ENCODE data around the gene SCO2. TPM values are rescaled to one million over a fixed set of nuclear protein-coding genes. Genes with fewer than 3 reads are reported as not detected.

SCO2 gene
- total and polyA plus RNA-seq, 9 of the 15 experiments (the other 6 are each of a cell fraction or from before 2014, with no cell fraction given): 0.34 to 4.0 (median 1.1) TPM; not detected in 3

DNA sequence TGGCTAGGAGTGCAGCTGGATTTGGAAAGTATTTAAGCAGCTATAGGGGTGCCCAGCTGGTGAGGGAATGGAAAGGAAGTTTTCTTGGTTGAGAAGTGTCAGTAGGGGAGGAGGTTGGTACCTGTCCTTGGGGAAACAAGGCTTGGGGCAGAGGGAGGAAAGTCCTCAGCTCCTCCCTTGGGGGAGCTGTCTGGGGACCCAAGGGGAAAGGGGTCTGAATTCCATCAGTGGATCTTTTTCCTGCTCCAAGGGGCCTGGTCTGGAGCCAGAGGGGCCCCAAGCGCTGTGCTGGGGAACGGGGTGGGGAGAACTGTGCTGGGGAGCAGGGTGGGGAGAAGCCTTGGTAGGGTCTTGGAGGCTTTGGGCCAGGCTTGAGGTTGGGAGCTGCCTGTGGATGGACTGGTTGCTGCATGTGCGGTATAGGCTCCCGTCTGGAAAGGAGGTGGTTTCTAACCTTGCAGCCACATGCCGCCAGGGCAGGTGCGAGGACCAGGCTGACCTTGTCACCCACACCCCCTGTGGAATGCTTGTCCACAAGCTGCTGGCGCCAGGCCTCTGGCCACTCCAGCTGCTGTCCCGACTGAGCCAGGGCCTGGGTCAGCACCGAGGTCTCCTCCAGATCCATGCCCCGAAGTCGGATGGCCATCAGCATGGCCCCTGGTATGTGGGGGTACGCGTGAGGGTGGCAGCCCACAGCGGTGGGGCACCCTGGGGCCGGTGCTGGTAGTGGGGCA is 3.5 kb upstream of the SCO2 start:
- Histone ChIP-seq H3K27me3 (ENCODE audit: control insufficient read depth in 2 of 2, insufficient read depth in 2 of 2, low read length in 2 of 2) (no peaks in the 10 kb centered on the region), H3K79me2 (ENCODE audit: control insufficient read depth, insufficient read depth, low read length) (peaks cover 29% of the 10 kb centered on the region), H3K9me3 (replicated peaks; ENCODE audit: control insufficient read depth, insufficient read depth, low read depth, low read length) (0 out of 2 replicates have a peak, but pooled peaks cover 2% of the 10 kb centered on the region), H2AFZ (ENCODE audit: low read depth, low read length) (no peak overlapping the region), H3K4me1 (replicated peaks in 1 of 2; ENCODE audit: control insufficient read depth in 2 of 2, insufficient read depth in 2 of 2, low read length in 2 of 2) (peaks cover 12 to 72% of the 10 kb centered on the region in 2 experiments; a peak in 4 of 5 replicates), H3K4me2 (ENCODE audit: insufficient read depth, low read length) (no peak overlapping the region), H3K36me3 (ENCODE audit: control insufficient read depth, insufficient read depth, low read length) (peaks cover 10% of the 10 kb centered on the region; the same call in 1 of the 3 replicates), H3K9ac (ENCODE audit: insufficient read depth in 1 of 2, low read depth in 2 of 2, low read length in 2 of 2) (no peak overlapping the region), H3K27ac (ENCODE audit: extremely low read depth, low read depth, low read length) (no peak overlapping the region), H3K4me3 (no peak overlapping the region), H4K20me1 (replicated peaks; ENCODE audit: control insufficient read depth, insufficient read depth, low read length) (peaks cover 11% of the 10 kb centered on the region; the same call in 1 of the 2 replicates), H3K9me1 (ENCODE audit: control insufficient read depth, insufficient read depth, low read length) (no peaks in the 10 kb centered on the region)
- ChIA-PET CTCF (ENCODE audit: low intra/inter-chr PET ratio) (no interaction called here), POLR2A (interaction anchor here (0.5 to 2.3 kb wide), 2 partner anchors 11 to 235 kb away, joined by 3 to 8 read pairs; no protein-coding TSS in a partner anchor)
- ATAC-seq: no peak
- in situ Hi-C loops (cut with MboI): no loop called here
- intact Hi-C loops (cut with micrococcal nuclease): loop anchor here (5.0 kb wide), 1 partner anchor 33 kb away; the partner anchor contains the start of gene SYCE3
- no TSS peak for BruUV-seq (replicated peaks)
- DNase-seq (ENCODE audit: extremely low read depth in 1 of 4, low spot score in 3 of 4): no peak
- 92% methylated on average over 4 of the region's 15 CpGs for WGBS (ENCODE audit: insufficient coverage, low coverage, missing lambda C conversion rate)
- TF ChIP-seq CBX2 (IDR thresholded peaks at IDR 0.05; ENCODE audit: insufficient read depth, low read length, poor library complexity, severe bottlenecking): no peak
- no peak for TF ChIP-seq MEF2A (IDR thresholded peaks at IDR 0.05; ENCODE audit: control insufficient read depth, low read depth, low read length)
- TF ChIP-seq ZC3H11A (IDR thresholded peaks at IDR 0.05; ENCODE audit: low read depth, low read length): no peak
- FAIRE-seq: no peak
